SIG-M5 treated with dmso at 0.1 percent for 504 hours (cell line): ENCODE results near the gene TENM4.
"Not testable (repeated sequence)": the region's sequence is repeated elsewhere in the genome, so short reads cannot be mapped to it uniquely, and the experiment has no call there.

Experiments used
- DNase-seq: peaks from one replicate; lab custom pipeline; 2025; ENCODE audit not compliant: unreplicated experiment; lab: John Stamatoyannopoulos, UW

TENM4 gene

GRCh38 chr11:79192836-79193235 is 248.0 kb downstream of the TENM4 start:
- no peak for DNase-seq

- not testable (repeated sequence) for DNase-seq
Observed at GRCh38 chr11:79191716-79192115, 249.1 kb downstream of the TENM4 start.

GRCh38 chr11:79190553-79190952 is 250.3 kb downstream of the TENM4 start:
- not testable (repeated sequence) for DNase-seq

- DNase-seq = no peak
Observed at GRCh38 chr11:79189601-79190000, 251.2 kb downstream of the TENM4 start.

GRCh38 chr11:79189055-79189454 is 251.8 kb downstream of the TENM4 start:
- DNase-seq = peak; percentile 81

GRCh38 chr11:79186669-79187068 is 254.2 kb downstream of the TENM4 start:
- no peak for DNase-seq

- no peak for DNase-seq
Observed at GRCh38 chr11:79185351-79185750, 255.5 kb downstream of the TENM4 start.

GRCh38 chr11:79184285-79184684 is 256.5 kb downstream of the TENM4 start:
- DNase-seq = no peak

- DNase-seq = no peak
Observed at GRCh38 chr11:79182794-79183193, 258.0 kb downstream of the TENM4 start.

GRCh38 chr11:79179087-79179486 is 261.7 kb downstream of the TENM4 start:
- DNase-seq = no peak

- no peak for DNase-seq
Observed at GRCh38 chr11:79174045-79175008, 266.5 kb downstream of the TENM4 start.

- peak; percentile 40 for DNase-seq
Observed at GRCh38 chr11:79173615-79174014, 267.2 kb downstream of the TENM4 start.

- DNase-seq = no peak
Observed at GRCh38 chr11:79170321-79170720, 270.5 kb downstream of the TENM4 start.

- no peak for DNase-seq
Observed at GRCh38 chr11:79168530-79169110, 272.2 kb downstream of the TENM4 start.

- DNase-seq = no peak
Observed at GRCh38 chr11:79167510-79168188, 273.2 kb downstream of the TENM4 start.

- DNase-seq = no peak
Observed at GRCh38 chr11:79165908-79166307, 274.9 kb downstream of the TENM4 start.

GRCh38 chr11:79160791-79161403 is 279.9 kb downstream of the TENM4 start:
- peak; percentile 54 for DNase-seq

- DNase-seq = no peak
Observed at GRCh38 chr11:79159657-79160450, 281.0 kb downstream of the TENM4 start.

- no peak for DNase-seq
Observed at GRCh38 chr11:79157738-79158137, 283.1 kb downstream of the TENM4 start.

GRCh38 chr11:79156031-79156430 is 284.8 kb downstream of the TENM4 start:
- no peak for DNase-seq
